IPS-NIHi7 (cell line): ENCODE results near the gene SFTPB.
A peak's percentile ranks its signal among the peaks of the same experiment; 100 is the strongest.

Experiments used
- DNase-seq: peaks from one replicate; pipeline ENCODE4 v3.0.0; 2012; ENCODE audit warnings: mixed read lengths; ENCODE audit errors: extremely low spot score

The SFTPB gene

GRCh38 chr2:85613717-85614515 lies 54.1 kb downstream of the SFTPB start:
- DNase-seq = no peak

- DNase-seq = peak; percentile 95
Observed at GRCh38 chr2:85611705-85612587, 56.1 kb downstream of the SFTPB start, which contains the start of gene C2orf68. TSS of gene C2orf68 (minus strand) at chr2:85612066. CDS start at chr2:85611984, 82 bp downstream.

- DNase-seq = no peak
Observed at GRCh38 chr2:85611217-85611704, 56.7 kb downstream of the SFTPB start.
